ENCODE results near the gene TRIO.

Gene TRIO

GRCh38 chr5:14405706-14406553 is 262.8 kb downstream of the TRIO start:
- TF ChIP-seq CTCF (IDR thresholded peaks at IDR 0.05; ENCODE audit: control insufficient read depth, extremely low read depth, insufficient read depth) = no peak
- no peak overlapping the region for H3K4me3 ChIP-seq (ENCODE audit: low read depth, low read length)
- no peak for DNase-seq (ENCODE audit: low read depth)

- no peak for DNase-seq (ENCODE audit: low read depth)
- TF ChIP-seq CTCF (IDR thresholded peaks at IDR 0.05; ENCODE audit: control insufficient read depth, extremely low read depth, insufficient read depth) = no peak
- H3K4me3 ChIP-seq (ENCODE audit: low read depth, low read length) = no peak overlapping the region
These were observed 263.4 kb downstream of the TRIO start for GRCh38 chr5:14406554-14406849.

- no peak for TF ChIP-seq CTCF (IDR thresholded peaks at IDR 0.05; ENCODE audit: control insufficient read depth, extremely low read depth, insufficient read depth)
- no peak overlapping the region for H3K4me3 ChIP-seq (ENCODE audit: low read depth, low read length)
- DNase-seq (ENCODE audit: low read depth) = no peak
These were observed 263.9 kb downstream of the TRIO start for GRCh38 chr5:14407051-14407450.

- no peak for TF ChIP-seq CTCF (IDR thresholded peaks at IDR 0.05; ENCODE audit: control insufficient read depth, extremely low read depth, insufficient read depth)
- H3K4me3 ChIP-seq (ENCODE audit: low read depth, low read length) = no peak overlapping the region
- DNase-seq (ENCODE audit: low read depth) = no peak
These were observed 264.6 kb downstream of the TRIO start for GRCh38 chr5:14407746-14408175.

- DNase-seq (ENCODE audit: low read depth) = no peak
- H3K4me3 ChIP-seq (ENCODE audit: low read depth, low read length) = no peak overlapping the region
- TF ChIP-seq CTCF (IDR thresholded peaks at IDR 0.05; ENCODE audit: control insufficient read depth, extremely low read depth, insufficient read depth) = no peak
These were observed 265.9 kb downstream of the TRIO start for GRCh38 chr5:14408969-14409586.

GRCh38 chr5:14410068-14410393 is 266.9 kb downstream of the TRIO start:
- TF ChIP-seq CTCF (IDR thresholded peaks at IDR 0.05; ENCODE audit: control insufficient read depth, extremely low read depth, insufficient read depth) = no peak
- DNase-seq (ENCODE audit: low read depth) = no peak

More at GRCh38 chr5:14410068-14410393, 266.9 kb downstream of the TRIO start:
- H3K4me3 ChIP-seq (ENCODE audit: low read depth, low read length) = no peak overlapping the region
